ENCODE measurements around the gene KIAA1755.

The KIAA1755 gene

DNA sequence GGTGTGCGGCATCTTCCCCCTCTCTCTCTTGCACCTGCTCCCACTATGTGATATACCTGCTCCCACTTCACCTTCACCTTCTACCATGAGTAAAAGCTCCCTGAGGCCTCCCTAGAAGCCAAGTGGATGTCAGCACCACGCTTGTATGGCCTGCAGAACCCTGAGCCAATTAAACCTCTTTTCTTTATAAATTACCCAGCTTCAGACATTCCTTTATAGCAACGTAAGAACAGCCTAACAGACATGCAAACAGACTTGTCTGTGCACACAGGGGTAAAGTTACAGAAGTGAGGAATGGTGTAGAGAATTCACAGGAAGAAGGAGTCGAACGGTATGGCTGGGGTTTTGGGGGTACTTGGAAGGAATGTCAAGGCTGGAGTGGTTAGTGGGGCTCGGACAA lies 80.7 kb downstream of the KIAA1755 start:
- no peak for DNase-seq

DNA sequence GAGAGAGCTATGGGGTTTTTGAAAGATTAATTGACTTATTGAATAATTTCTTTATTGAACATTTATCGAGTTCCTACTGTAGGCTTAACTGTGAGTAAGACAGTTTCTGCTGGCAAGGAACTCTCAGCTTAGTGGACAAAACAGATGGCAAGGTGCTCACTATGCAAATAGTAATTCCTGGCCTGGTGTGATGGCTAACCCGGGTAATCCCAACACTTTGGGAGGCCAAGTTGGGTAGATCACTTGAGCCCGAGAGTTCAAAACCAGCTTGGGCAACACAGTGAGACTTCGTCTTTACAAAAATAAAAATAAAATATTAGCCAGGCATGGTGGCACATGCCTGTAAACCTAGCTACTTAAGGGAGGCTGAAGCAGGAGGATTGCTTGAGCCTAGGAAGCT lies 82.0 kb downstream of the KIAA1755 start:
- no peak for DNase-seq

DNA sequence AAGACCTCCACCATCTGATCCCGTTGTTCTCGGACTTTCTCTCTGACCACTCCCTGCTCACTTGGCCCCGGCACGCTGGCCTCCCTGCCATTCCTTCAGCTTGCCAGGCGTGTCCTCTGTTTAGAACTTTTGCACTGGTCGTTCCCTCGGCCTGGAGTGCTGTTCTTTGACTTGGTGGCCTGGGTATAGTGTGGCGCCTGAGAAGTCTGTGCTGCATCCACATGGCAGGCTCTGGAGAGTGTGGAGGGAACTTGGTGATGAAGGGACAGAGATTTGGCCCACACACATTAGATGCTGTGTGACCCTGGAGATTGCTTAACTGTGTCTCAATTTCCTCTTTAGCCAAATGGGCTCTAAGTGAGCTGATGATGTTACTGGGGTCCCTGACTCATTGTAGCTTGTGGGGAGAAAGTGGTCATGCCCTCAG lies 82.5 kb downstream of the KIAA1755 start:
- no peak for DNase-seq

DNA sequence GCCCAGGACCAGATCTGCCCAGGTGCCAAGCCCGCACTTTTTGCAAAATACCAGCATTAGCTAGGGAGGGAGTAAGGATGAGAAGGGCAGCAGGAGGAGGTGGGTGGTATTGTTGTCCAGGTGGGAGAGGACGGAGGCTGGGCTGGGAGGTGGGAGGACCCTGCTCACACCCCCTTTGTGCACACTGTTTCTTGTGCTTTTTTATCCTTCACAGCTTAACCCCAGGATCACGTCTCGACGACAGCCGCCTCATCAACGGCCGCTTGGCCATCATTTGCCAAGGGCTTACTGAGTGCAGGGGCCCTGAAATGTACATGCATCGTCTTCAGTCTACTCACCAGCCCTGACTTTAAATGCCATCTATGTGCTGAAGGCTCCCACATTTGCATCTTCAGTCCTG lies 83.3 kb downstream of the KIAA1755 start:
- DNase-seq: no peak

DNA sequence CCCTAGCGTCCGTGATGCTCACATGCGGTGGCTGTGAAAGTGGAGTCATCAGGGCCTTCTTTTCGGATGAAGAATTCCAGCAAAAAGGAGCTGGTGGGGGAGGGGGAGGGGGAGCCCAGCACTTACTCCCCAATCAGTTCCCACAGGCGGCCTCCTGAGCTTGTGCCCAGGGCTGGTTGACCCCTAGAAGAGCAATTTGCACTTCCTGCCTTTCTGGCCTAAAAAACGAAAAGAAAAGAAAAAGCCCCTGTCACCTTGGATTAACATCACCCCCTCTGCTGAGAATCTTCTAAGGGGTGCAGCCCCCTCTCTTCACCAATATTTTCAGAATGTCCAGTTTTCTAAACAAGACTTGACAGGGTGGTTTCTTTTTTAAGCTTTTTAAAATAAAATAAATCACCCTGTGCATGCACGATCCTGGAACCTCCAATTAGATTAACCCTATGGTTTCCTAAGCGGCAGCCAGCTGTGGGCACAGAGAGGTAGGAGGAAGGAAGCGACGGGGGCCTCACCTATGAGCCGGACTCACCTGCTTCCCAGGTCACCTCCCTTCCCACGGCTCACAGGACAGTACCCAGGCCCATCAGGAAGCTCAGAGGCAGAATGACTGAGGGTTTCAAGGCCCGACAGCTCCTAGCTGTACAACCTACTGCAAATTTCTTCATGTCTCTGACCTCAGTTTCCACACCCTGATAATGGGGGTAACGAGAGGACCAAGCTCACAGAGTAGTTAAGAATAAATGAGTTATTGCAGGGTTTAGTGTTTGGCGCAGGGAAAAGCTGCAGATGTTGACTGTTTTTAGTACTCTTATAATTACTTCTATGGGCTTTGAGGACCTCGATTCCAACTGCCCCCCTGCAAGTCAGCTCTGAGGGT lies 85.0 kb downstream of the KIAA1755 start:
- no peak for DNase-seq

DNA sequence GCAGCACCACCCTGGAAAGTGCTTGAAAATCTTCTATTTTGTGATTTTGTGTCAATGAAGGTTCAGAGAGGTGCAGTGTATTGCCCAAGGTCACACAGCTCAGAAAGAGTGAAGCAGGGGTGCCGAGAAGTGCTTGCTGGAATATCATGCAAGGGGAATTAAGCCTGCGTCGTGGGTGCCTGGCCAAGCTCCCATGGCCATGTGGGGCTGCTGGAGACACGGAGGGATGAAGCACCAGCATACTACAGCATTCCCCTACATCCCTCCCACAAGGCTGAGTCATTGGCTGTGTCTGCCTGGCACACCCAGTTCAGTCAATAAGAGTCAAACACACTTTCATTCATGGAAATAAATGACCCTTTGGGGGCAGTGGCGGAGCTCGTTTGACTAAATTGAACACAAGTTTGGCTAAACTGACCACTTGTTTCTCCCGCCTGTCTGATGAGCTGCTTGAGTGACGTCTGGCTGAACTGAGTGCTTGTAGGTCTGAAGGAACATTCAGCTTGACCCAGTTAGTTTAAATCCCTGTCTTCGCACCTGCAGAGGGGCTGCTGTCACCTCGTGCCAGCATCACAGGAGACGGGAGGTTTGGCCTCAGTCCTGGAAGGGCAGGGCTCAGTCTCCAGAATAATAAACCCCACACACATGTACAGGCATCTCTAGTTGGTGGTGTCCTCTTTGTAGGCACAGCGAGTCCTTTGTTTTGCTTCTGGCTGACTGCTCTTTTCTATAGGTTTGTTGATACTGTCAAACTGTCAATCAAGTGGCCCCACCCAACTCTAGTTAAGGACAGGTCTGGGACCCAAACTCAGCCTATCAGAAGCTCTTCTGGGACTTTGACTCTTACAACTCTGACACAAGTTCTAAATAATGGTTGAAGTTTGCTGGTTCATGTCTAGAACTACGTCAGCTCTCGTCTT lies 87.0 kb downstream of the KIAA1755 start:
- no peak for DNase-seq

DNA sequence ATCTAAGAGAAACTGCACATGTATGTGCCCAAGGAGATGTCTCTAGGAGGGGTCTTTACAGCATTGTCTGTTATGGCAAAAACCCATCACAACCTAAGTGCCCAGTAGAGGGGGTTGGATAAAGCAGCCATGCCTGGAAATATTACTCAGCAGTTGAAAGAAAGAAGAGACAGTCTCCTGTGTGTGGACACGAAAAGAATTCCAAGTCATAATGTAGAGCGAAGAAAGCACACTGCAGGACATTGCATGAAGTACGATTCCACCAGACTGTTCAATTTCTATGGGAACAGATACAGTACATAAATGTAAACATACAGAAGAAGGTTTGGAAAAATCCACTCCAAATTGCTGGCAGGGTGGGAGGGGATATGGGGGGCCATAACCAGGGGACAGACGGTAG lies 88.1 kb downstream of the KIAA1755 start:
- no peak for DNase-seq

DNA sequence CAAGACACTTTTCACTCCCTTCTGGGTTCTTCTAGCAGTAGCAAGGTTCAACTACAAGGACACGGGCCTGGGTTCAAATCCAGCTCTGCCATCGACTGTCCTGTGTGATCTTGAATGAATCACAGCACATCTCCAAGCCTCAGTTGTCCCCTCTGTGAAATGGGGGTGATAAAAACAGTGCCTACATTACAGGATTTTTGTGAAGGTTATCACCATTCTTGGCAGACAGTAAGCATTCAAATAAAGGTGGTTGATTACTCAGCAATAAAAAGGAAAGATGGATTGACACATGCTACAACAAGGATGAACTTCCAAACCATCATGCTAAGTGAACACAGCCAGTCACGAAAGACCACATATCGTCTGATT lies 88.9 kb downstream of the KIAA1755 start:
- DNase-seq: no peak

DNA sequence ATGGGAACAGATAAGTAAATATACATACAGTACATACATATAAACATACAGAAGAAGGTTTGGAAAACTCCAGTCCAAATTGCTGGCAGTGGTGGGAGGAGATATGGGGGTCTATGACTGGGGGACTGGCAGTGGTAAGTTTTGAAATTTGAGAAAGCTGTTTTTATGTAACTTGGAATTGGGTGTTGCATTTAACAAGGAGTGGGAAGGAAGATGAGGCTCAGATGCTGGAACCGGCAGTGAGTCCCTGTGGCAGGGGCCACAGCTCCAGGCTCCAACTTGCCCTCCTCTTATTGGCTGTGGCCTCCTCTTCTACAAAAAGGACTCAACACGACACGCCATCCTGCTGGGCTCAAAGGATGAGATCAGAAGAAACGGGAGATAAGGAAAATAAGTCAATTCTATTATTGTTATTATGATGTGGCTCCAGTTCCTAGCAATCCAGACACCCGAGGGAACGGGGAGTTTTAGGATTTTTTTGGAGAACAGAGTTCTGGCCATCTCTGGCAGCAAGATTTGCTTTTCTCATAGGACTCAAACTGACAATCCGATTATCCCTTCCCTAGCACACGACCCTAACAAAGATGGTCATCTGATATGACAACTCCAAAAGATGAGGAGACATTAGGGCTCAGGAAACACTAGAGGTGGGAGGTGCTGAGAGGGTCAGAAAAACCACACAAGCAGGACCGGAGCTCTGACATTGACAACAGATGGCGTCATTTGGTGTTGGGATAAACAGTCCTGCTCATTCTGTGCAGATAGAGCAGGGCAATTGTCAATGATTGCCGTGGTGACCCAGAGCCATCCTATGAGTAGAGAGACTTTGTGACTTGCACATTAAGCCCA lies 89.5 kb downstream of the KIAA1755 start:
- DNase-seq: no peak

DNA sequence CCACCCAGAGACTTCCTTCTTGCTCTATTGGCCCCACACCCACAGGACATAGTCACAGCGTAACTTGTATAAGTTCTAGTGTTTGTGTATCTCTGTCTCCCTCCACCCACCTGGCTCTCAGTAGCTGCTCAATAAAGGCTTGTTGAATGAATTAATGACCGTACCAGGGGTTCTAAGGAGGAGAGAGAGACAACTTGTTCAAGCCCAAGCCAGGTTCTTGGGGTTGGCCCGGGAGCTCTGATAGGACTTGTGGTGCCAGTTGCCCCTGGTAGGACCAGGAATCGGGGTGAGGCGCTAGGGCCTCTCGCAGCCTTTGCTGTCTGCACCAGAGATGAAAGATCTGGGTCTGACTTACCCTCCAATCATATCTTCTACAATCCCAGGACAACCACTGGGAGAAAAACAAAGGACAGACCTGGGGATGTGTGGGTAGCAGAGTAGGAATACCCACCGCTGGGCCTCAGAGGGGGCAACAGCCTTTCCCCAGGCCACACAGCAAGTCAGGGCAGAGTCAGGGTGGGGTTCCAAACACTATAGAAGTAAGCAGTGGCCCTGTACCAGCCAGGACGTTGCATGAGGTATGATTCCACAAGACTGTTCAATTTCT lies 90.2 kb downstream of the KIAA1755 start:
- no peak for DNase-seq

DNA sequence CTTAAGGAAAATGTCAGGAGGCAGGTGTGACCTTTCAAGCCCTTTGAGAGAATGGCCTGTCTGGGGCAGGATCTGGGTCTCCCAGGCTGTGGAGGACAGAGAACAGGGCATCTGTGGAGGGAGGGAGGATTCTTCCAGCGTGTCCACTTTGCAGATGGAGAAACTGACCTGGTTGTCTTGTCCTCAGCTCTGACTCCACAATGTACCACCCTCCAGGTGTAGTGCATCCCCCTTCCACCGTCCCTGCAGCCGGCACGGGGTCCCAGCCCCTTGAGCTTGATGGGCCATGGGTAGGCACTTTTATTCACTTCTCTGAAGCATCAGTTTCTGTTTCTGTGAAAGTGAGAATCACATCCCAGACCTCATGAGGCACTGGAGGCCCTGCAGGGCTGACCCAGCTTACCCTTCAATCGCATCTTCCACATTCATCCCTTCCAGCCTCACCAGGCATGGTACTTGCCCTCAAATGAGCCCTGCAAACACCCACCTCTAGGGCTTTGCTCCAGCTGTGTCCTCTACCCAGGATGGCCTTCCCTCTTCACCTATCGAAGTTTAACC lies 90.8 kb downstream of the KIAA1755 start:
- no peak for DNase-seq

DNA sequence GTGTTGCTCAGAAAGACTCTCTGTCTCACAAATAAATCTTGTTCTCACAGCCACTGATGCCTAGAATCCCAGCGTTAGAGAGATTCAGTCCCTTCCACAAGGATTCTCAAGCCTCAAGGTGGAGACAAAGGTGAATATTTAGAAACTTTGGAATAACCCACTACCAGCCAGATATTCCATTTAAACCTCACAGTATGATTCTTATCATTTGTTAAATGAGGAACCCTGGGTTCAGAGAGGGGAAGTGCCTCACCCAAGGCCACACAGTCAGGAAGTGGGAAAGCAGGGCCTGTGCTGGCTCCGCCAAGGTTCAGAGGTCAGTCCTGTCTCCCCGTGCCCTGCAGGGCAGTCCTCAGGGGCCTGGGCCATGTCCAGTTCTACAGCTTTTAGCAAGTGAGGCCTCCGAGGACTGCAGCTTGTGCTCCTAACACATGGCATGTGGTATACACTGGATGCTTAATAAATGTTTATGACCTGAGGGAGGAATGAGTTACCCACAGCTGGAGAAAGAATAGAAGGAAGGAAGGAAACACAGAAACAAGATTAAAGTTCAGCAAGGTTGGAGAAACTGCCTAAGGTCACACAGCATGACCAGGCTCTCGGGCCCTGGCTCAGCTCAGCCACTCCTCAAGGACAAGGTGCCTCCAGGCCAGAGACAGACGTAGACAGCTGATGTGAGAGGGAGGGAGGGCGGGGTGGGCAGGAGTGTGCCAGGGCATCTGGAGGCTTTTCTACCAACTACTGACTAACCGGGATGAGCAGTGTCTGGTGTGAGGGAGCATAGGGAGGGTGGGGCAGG lies 91.5 kb downstream of the KIAA1755 start:
- no peak for DNase-seq

DNA sequence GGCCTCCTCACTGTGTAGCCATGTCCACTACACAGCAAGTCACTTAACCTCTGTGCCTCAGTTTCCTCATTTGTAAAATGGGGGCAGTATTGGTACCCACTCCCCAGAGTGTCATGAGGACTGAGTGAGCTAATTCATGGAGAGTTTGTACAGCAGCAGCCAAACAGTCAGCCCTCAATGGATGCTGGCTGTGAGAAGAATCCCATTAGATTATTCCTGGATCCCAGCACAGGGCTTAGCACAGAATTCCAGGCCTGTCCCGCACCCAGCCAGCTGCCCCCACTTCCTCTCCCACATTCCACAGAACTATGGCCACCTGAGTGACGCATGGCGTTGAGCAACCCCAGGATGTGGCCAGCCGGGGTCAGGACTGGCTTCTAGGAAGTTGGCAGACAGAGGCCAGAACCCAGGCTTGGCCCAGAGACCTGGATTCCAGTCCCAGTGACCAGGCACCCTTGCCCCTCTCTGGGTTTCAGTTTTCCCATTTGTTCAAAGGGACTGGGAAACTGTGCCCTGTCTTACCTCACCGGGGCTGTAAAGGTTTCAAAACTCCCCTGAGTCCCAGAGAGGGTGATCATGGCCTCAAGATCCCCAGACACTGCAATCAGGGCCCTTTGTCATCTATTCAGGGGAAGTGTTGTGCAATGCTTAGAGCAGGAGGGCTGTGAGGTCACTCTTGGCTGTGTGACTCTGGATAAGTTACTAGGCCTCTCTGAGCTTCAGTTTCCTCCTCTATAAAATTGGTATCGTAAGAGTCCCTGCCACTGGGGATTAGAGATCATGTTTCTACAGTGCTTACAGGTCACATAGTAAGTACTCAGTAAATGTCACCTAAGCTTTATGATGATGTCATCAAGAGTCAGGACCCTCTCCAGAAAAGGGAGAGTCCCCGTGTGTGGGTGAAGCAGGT lies 92.4 kb downstream of the KIAA1755 start:
- DNase-seq: no peak

DNA sequence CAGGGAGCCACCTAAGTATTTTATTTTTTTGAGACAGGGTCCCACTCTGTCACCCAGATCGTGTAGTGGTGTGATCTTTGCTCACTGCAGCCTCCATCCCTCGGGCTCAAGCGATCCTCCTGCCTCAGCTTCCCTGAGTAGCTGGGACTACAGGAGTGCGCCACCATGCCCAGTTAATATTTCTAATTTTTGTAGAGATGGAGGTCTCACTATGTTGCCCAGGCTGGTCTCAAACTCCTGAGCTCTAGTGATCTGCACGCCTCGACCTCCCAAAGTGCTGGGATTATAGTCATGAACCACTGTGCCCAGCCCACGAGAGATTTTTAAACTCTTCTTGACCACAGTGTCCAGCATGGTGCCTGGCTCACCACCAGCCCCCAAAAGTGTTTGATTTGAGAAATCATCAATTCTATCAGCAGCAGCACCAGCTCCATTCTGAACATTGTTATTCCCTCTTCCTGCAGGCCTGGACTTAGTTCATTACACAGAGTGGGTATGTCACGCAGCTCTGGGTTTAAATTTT lies 93.1 kb downstream of the KIAA1755 start:
- no peak for DNase-seq

DNA sequence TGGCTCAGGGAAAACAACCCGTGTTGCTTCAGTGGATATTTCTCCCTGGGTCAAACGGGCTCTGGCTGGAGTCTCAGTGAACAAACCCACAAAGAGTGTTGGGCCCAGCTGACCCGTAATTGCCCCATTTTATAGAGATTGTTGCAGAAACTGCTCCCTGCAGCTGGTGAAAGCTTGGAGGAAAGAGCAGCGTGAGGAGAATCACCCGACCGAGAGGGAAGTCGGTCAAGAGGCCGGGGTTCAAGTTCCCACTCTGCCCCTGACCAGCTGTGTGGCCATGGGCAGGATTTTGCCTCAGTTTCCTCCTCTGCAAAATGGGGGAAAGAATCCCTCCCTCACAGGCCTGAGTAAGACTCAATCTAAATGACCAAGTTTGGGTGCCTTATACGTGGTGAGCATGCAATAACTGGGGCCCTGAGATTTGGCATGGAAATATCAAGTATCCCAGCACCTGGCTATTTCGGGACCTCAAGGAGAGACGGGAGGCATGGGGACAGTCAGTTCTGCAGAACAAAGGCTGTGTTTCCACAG lies 93.8 kb downstream of the KIAA1755 start:
- DNase-seq: no peak

DNA sequence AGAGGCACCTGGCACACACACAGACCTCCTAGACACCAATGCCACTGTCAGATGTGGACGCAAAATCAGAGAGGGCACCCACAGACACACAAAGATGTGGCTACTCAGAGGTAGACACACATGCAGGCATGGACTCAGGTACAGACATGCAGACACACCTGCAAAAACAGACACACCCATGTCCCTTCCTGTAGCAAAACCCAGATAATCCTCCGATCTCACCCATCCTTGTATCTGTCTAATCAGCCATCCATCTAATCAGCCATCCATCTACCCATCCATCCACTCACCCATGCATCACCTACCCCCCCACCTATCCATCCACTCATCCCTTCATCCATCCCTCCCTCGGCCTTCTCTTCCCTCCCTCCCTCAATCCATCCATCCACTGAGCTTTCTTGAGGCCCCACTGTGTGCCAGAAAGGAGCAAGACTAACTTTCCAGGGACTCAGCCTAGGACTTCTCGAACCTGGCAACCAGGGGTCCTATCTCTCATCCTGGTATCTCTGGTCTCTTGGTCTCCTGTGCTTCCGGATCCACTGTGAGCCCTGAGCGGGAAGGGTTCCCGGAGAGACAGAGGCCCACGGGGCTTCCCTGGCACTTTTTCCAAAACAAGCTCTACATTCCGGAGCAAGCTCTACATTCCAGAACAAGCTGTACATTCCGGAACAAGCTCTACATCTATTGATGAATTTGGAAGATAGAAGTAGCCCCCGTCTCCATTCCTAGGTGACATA lies 94.4 kb downstream of the KIAA1755 start:
- no peak for DNase-seq

DNA sequence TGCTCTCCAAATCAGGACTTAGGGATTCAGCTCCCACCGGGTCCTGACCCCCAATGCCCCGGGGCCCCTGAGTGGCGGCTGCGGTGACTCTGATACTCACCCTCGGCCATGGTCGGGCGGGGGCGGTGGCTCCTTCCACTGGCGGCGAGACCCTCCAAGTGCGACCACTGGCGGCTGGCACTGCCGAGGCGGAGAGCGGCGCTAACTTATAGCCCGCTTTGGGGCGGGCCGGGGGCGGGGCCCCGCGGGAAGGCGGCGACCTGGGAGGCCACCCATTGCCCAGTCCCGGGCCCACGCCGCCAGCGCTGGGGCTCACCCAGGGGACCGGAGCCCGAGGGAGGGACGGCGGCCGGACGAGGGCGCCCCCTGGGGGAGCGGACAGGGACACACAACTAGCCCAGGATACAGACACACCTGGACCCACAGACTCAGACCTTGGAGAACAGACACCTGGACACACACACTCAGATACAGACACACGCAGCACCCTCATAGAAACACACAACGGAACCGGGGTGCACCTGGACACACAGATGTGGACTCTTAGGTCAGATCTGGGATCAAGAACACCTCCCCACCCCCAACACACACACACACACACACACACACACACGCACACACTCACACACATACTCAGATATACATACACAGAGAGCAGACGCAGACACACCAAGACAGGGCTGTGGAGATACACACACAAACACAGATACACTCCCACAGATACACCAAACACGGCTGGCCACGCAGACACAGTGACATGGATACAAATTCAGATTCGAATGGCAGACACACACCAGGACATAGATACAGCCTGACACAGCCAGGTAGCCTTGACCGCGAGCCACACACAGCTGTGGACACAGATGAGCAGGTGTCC lies 95.2 kb downstream of the KIAA1755 start, which contains the start of gene TGM2:
Gene TGM2, minus strand, starts transcription at position 182 of the 877 bp plus-strand sequence. Its CDS starts 72 bp downstream, at position 110.
- no peak for DNase-seq

DNA sequence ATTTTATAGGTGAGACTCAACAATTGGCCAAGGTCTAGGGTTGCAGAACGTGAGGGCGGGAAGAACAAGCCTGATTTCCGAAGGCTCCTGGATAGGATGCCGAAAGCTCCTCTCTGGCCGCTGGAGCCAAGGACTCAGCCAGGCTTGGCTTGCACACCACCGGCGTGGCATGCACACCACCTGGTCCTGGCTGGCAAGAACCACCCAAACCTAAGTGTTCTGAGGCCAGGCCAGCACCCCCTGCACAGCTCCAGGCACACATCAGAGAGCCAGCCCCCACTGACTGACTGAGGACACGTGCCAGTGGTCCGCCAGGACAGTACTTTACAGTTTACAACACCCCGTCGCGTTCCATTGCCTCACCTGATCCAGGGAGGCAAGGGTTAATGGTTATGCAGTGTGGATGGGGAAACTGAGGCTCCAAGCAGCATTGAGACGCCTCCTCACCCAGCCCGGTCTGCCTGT lies 95.9 kb downstream of the KIAA1755 start:
- DNase-seq: no peak
